GM06990 (cell line): ENCODE results near the gene SUMO3.

Source experiments
- DNase-seq: peaks from one replicate; pipeline ENCODE4 v3.0.0-alpha.2; 2011; ENCODE audit not compliant: insufficient read length; ENCODE audit errors: extremely low read depth
- H3K27me3 ChIP-seq: replicated peaks from 2 replicates; pipeline ENCODE4 v1.6.0; 2011; ENCODE audit warnings: low read length; ENCODE audit not compliant: control insufficient read depth, insufficient read depth
- H3K36me3 ChIP-seq: 2 replicates; pipeline ENCODE4 v1.5.1; 2011; ENCODE audit warnings: low read length; ENCODE audit not compliant: control insufficient read depth, insufficient read depth
- H3K4me3 ChIP-seq: replicated peaks from 2 replicates; pipeline ENCODE4 v1.5.1; 2011; ENCODE audit warnings: low read depth, mild to moderate bottlenecking, control low read depth, low read length
- CTCF ChIP-seq: IDR thresholded peaks from 2 replicates; pipeline ENCODE4 v1.5.1; 2011; ENCODE audit warnings: low read length, control low read depth, mild to moderate bottlenecking, inconsistent platforms; ENCODE audit not compliant: insufficient read depth, poor library complexity, severe bottlenecking

SUMO3 gene

DNA sequence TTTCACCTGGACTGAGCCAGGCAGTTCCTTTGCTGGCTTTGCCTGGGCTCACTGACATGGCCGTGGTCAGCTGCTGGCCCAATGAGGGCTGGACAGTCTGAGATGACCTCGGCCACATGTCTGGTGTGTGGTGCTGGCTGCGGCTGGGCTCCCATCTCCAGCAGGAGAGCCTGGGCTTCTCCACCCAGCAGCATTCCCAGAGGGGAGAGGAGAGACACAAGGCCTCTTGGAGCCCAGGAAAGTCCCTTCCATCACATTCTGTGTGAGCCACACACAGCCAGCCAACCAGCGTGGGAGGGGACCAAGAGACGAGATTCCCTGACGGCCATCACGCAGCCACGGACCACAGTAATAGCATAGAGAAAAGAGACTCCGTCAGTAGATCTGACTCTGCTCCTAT is 21.1 kb upstream of the SUMO3 start:
- TF ChIP-seq CTCF, result no peak

DNA sequence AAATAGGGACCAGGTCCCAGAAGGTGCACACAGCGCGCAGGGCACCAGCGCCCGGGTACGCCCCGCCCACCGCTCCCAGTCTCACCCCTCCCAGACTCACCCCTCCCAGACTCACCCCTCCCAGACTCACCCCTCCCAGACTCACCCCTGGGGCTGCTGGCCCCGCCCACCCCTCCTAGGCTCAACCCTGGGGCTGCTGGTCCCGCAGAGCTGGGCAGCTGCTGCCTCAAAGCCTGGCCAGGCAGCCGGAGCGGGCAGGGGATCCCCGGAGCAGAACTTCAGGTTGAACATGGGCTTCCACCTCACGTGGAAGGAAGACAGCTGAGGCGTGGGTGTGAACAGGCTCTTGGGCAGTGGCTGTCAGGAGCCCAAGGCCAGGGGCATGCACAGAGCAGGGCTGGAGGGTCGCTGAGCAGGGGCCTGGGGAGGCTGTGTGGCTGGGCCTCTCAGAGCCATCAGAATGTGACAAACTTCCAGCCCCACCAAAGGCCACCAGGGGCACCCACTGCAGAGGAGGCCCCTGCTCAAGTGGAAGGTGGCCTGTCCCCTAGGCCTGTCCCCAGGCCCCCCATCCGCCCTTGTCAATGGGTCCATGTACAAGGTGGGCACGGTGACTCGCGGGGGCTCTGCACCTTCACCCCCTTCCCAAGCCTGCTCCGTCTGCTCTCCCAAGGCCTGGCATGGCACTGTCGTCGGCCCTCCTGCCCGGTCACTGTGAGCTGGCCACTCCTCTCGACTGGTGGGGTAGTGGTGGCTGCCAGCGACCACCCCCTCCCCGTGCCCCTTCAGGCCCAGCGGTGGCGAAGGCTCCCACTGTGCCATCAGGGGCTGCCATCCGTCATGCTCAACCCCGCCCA is 20.4 kb upstream of the SUMO3 start:
- no peak for DNase-seq
- peak; percentile 7 for TF ChIP-seq CTCF
- Histone ChIP-seq H3K27me3 (no peaks in the 10 kb centered on the region; the same call in none of the 2 replicates), H3K4me3 (no peak overlapping the region), H3K36me3 (no peaks in the 10 kb centered on the region)

More for the DNA sequence above, 21.1 kb upstream of the SUMO3 start:
- Histone ChIP-seq H3K4me3 (no peak overlapping the region), H3K27me3 (no peaks in the 10 kb centered on the region; the same call in none of the 2 replicates), H3K36me3 (no peaks in the 10 kb centered on the region)
- no peak for DNase-seq

DNA sequence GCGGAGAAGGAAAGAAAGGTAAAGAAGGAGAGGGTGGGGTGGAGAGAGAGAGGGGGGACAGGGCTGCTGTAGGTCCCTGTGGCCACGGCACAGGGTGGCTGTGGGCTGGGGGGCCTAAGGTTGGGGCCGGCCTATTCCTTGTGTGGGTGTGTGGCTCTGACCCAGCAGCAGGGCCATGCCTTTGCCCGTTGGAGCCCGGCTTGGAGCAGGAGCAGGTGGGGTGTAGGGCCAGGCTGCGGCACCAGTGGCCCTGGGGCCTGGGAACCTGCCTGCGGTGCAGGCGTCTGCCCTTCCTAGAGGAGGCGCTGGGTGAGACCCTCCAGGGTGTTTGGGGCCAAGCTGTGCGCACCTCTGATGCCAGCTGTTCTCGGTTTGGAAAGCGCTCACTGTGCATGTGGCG is 19.7 kb upstream of the SUMO3 start:
- no peak for DNase-seq
- Histone ChIP-seq H3K27me3 (no peaks in the 10 kb centered on the region; the same call in none of the 2 replicates), H3K4me3 (no peak overlapping the region), H3K36me3 (no peaks in the 10 kb centered on the region)
- TF ChIP-seq CTCF, result no peak

- H3K4me3 ChIP-seq, result no peak overlapping the region
- TF ChIP-seq CTCF, result no peak
- no peak for DNase-seq
- no peaks in the 10 kb centered on the region for H3K36me3 ChIP-seq
- H3K27me3 ChIP-seq, result no peaks in the 10 kb centered on the region; the same call in 1 of the 2 replicates
These were observed 19.0 kb upstream of the SUMO3 start for GRCh38 chr21:44836666-44837471.

DNA sequence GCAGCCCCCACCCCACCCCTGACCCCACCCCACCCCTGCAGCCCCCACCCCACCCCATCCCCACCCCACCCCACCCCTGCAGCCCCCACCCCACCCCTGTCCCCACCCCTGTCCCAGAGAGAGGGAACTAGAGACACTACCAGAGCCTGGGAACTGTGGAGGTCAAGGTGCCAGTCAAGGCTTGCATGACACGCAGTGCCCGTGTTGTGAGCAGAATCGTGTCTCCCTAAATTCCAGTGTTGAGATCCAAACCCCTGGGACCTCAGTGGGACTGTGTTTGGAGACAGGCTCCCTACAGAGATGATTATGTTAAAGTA is 18.4 kb upstream of the SUMO3 start:
- H3K36me3 ChIP-seq, result no peaks in the 10 kb centered on the region
- H3K4me3 ChIP-seq, result no peak overlapping the region
- H3K27me3 ChIP-seq, result no peaks in the 10 kb centered on the region; the same call in 1 of the 2 replicates
- no peak for TF ChIP-seq CTCF
- no peak for DNase-seq
